GM10847 (cell line): ENCODE results near the gene CNR2.

Experiments
- POLR2A ChIP-seq: IDR thresholded peaks from 2 replicates; pipeline ENCODE4 v1.6.1; 2011; ENCODE audit not compliant: insufficient read length; ENCODE audit errors: extremely low read depth

CNR2 gene

GRCh38 chr1:23904748-23905357 is 8.3 kb downstream of the CNR2 start:
- TF ChIP-seq POLR2A: no peak

GRCh38 chr1:23903754-23904153 is 9.4 kb downstream of the CNR2 start:
- no peak for TF ChIP-seq POLR2A

GRCh38 chr1:23902321-23903278 is 10.6 kb downstream of the CNR2 start:
- TF ChIP-seq POLR2A: no peak

- TF ChIP-seq POLR2A: no peak
These were observed 14.1 kb downstream of the CNR2 start for GRCh38 chr1:23899070-23899469.

- no peak for TF ChIP-seq POLR2A
These were observed 16.1 kb downstream of the CNR2 start for GRCh38 chr1:23897083-23897482.

- TF ChIP-seq POLR2A: no peak
These were observed 16.7 kb downstream of the CNR2 start for GRCh38 chr1:23896491-23896890.

- TF ChIP-seq POLR2A: no peak
These were observed 17.2 kb downstream of the CNR2 start for GRCh38 chr1:23895993-23896392.

GRCh38 chr1:23895082-23895481 is 18.1 kb downstream of the CNR2 start:
- no peak for TF ChIP-seq POLR2A

- no peak for TF ChIP-seq POLR2A
These were observed 24.1 kb downstream of the CNR2 start for GRCh38 chr1:23889074-23889473.

- TF ChIP-seq POLR2A: no peak
These were observed 27.9 kb downstream of the CNR2 start for GRCh38 chr1:23885222-23885621.

- no peak for TF ChIP-seq POLR2A
These were observed 30.4 kb downstream of the CNR2 start for GRCh38 chr1:23882746-23883145.

GRCh38 chr1:23879809-23880208 is 33.4 kb downstream of the CNR2 start:
- no peak for TF ChIP-seq POLR2A

- TF ChIP-seq POLR2A: no peak
These were observed 34.5 kb downstream of the CNR2 start for GRCh38 chr1:23878668-23879067.

- TF ChIP-seq POLR2A: no peak
These were observed 37.8 kb downstream of the CNR2 start for GRCh38 chr1:23875382-23875781.

GRCh38 chr1:23872421-23872820 is 40.7 kb downstream of the CNR2 start:
- TF ChIP-seq POLR2A: no peak

GRCh38 chr1:23869051-23869450 is 44.1 kb downstream of the CNR2 start:
- TF ChIP-seq POLR2A: no peak
